AG09309 (cell line): ENCODE results near the gene PRXL2C.
"Not testable (repeated sequence)": the region's sequence is repeated elsewhere in the genome, so short reads cannot be mapped to it uniquely, and the experiment has no call there.

Experiments used
- DNase-seq: peaks from one replicate; pipeline ENCODE4 v3.0.0-alpha.2; 2010; ENCODE audit warnings: low read depth
- H3K4me3 ChIP-seq: 2 replicates; pipeline ENCODE4 v1.5.1; 2011; ENCODE audit warnings: mild to moderate bottlenecking, low read depth, low read length, moderate library complexity; ENCODE audit not compliant: control insufficient read depth
- TF ChIP-seq, protein P1 (sequence below): IDR thresholded peaks from 2 replicates; pipeline ENCODE4 v1.5.1; 2011; ENCODE audit warnings: mild to moderate bottlenecking, low read depth, low read length, inconsistent platforms; ENCODE audit not compliant: insufficient read depth, control insufficient read depth; ENCODE audit errors: missing control alignments

The PRXL2C gene

DNA sequence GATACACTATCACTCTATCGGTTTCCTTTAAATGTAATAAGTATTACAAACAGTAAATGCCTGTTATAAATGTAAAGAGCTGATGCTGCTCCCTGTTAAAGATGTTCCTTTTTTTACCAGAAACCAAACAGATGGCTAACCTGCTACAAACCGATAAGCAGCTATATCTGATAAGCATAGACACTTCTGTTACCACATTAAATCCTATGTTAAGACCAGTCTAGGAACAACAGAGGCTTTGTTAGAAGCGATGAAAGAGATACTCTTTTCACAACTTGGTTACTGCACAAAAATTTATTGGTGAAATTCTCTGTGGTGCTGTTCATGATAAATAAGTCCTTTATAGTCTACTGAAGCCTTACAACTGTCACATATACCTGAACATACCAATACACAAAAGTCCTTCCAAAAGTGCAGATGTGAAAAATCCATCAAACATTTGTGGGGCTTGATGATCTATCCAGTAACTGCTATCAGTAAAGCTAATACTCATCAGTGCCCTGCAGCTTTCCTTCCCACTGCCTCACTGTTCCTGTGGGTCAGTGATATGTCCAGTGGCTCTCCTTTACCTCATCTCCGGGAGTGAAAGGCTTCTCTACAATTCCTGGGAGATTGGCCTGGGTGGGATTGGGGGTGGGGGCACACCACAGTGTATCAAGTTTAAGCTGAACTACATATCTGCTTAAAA, 25.8 kb upstream of the PRXL2C start:
- no peak for DNase-seq
- TF ChIP-seq, protein P1, sequence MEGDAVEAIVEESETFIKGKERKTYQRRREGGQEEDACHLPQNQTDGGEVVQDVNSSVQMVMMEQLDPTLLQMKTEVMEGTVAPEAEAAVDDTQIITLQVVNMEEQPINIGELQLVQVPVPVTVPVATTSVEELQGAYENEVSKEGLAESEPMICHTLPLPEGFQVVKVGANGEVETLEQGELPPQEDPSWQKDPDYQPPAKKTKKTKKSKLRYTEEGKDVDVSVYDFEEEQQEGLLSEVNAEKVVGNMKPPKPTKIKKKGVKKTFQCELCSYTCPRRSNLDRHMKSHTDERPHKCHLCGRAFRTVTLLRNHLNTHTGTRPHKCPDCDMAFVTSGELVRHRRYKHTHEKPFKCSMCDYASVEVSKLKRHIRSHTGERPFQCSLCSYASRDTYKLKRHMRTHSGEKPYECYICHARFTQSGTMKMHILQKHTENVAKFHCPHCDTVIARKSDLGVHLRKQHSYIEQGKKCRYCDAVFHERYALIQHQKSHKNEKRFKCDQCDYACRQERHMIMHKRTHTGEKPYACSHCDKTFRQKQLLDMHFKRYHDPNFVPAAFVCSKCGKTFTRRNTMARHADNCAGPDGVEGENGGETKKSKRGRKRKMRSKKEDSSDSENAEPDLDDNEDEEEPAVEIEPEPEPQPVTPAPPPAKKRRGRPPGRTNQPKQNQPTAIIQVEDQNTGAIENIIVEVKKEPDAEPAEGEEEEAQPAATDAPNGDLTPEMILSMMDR, result no peak
- H3K4me3 ChIP-seq, result no peak overlapping the region

DNA sequence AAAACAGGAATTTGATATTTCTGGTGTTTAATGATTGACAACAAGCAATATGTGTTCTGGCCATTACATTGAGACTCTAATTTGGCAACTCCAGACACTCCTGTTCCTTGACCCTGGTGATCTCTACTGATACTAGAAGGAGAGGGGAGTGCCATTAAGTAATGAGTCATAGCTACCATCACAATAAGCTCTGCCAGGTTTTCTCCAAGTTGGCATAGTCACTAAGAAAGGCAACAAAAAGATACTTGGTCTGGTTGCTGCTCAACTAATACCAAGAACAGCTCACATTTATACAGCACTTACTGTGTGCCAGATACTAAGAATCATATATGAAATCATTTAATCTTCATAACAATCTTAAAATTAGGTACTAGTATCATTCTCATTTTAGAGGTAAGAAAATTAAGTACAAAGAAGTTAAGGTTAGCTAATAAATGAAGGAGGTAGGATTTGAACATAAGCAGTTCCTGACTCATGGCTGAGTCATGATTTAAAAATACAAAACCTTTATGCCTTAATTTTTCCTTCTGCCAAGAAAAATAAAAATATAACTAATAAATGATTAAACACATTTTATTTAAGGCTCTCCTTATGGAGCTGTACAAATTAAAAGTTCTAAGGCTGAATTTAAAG, 19.9 kb upstream of the PRXL2C start:
- H3K4me3 ChIP-seq, result no peak overlapping the region
- TF ChIP-seq, protein P1, result no peak
- DNase-seq, result no peak

DNA sequence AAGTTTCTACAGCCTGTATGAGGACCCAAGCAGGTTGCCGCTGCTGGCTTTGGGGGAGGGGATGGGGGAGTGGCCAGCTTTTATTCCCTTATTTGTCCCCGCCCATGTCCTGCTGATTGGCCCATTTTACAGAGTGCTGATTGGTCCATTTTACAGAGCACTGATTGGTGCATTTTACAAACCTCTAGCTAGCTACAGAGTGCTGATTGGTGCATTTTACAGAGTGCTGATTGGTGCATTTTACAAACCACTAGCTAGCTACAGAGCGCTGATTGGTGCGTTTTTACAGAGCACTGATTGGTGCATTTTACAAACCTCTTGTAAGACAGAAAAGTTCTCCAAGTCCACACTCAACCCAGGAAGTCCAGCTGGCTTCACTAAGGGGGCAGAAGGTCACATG, 18.7 kb upstream of the PRXL2C start:
- DNase-seq, H3K4me3 ChIP-seq: not testable (repeated sequence)

DNA sequence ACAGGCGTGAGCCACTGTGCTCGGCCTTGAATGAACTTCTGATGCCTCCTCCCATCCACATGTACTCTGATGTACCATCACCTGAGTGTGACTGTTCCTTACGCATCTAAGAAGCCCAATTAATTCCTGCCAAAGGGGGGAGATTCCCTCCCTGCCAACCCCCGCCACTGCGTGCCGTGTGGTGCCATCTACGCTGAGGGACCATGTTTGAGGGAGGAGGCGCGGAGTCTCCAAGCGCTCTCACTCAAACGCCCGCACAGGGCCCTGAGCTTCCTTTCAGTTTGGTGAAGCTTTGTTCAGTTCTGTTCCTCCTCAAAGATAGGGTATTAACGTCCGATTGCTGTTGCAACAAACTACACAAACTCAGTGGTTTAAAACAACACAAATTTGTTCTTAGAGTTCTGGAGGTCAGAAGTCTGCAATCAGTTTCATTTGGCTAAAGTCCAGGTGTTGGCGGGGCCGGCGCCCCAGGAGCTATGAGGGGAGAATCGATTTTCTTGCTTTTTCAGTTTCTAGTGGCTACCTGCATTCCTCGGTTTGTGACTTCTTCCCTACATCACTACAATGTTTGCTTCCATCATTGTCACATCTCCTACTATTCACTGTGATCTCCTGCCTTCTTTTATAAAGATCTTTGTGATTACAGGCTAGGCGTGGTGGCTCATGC, 13.9 kb upstream of the PRXL2C start:
- DNase-seq, result no peak
- no peak overlapping the region for H3K4me3 ChIP-seq
- TF ChIP-seq, protein P1, result no peak

GRCh38 chr9:96667363-96667728, 12.2 kb upstream of the PRXL2C start:
- TF ChIP-seq, protein P1, result no peak
- DNase-seq, result no peak
- H3K4me3 ChIP-seq, result no peak overlapping the region

GRCh38 chr9:96666653-96667362, 11.7 kb upstream of the PRXL2C start:
- H3K4me3 ChIP-seq, result not testable (repeated sequence)
- TF ChIP-seq, protein P1, result peak; percentile 77
- DNase-seq, result peak; percentile 56
